ENCODE measurements around the gene TMPRSS3. TPM values are rescaled to one million over a fixed set of nuclear protein-coding genes. Genes with fewer than 3 reads are reported as not detected.

The TMPRSS3 gene
- polyA plus RNA-seq, 1 of the 3 experiments (the other 2 are of a cell fraction) = not detected

GRCh38 chr21:42414553-42414927 is 18.7 kb upstream of the TMPRSS3 start:
- 44% methylated on average over 5 of the region's 8 CpGs for WGBS (ENCODE audit: low lambda C conversion rate)
- no peaks in the 10 kb centered on the region for H3K27me3 ChIP-seq (ENCODE audit: insufficient read depth)
- H3K9me3 ChIP-seq = no peaks in the 10 kb centered on the region
- no peaks in the 10 kb centered on the region for H3K4me1 ChIP-seq (ENCODE audit: control insufficient read depth in 1 of 2, insufficient read depth in 2 of 2, low read depth in 1 of 2, low read length in 1 of 2)
- H2AFZ ChIP-seq (ENCODE audit: low read depth) = no peak overlapping the region
- POLR2A ChIA-PET = no interaction called here
- H3K36me3 ChIP-seq (replicated peaks in 1 of 2; ENCODE audit: control insufficient read depth in 1 of 2, insufficient read depth in 2 of 2, low read length in 1 of 2) = no peaks in the 10 kb centered on the region
- no peaks in the 10 kb centered on the region for H3F3A ChIP-seq (replicated peaks; ENCODE audit: insufficient read depth)
- TF ChIP-seq JUND (IDR thresholded peaks at IDR 0.05) (no peak), RAD21 (IDR thresholded peaks at IDR 0.05; ENCODE audit: low read length) (no peak), TCF12 (IDR thresholded peaks at IDR 0.05) (no peak), CHD2 (IDR thresholded peaks at IDR 0.05; ENCODE audit: low read length, partially characterized antibody) (no peak), ZBTB33 (IDR thresholded peaks at IDR 0.05; ENCODE audit: borderline replicate concordance, low read depth) (no peak), GATA2 (CRISPR knock-in tag; IDR thresholded peaks at IDR 0.05) (no peak), GABPA (IDR thresholded peaks at IDR 0.05; ENCODE audit: low read depth) (no peak), USF1 (IDR thresholded peaks at IDR 0.05; ENCODE audit: borderline replicate concordance, low read depth) (no peak), MEF2A (IDR thresholded peaks at IDR 0.05; ENCODE audit: borderline replicate concordance, low read depth) (no peak), ELF1 (IDR thresholded peaks at IDR 0.05) (no peak), TAF1 (IDR thresholded peaks at IDR 0.05; ENCODE audit: borderline replicate concordance, low read depth, low read length) (no peak), NRF1 (IDR thresholded peaks at IDR 0.05; ENCODE audit: low read depth, low read length) (no peak), EP300 (IDR thresholded peaks at IDR 0.05; ENCODE audit: borderline replicate concordance in 1 of 2, low read depth in 1 of 2, low read length in 1 of 2) (no peak), POLR2AphosphoS5 (IDR thresholded peaks at IDR 0.05; ENCODE audit: low read depth, low read length) (no peak), NFIC (IDR thresholded peaks at IDR 0.05; ENCODE audit: borderline replicate concordance) (no peak), FOXM1 (IDR thresholded peaks at IDR 0.05; ENCODE audit: low read depth) (no peak)
- H3K4me2 ChIP-seq = no peak overlapping the region
- no peak overlapping the region for H3K27ac ChIP-seq (ENCODE audit: low read depth in 2 of 2, low read length in 1 of 2)
- H3K9me2 ChIP-seq = no peaks in the 10 kb centered on the region
- no peaks in the 10 kb centered on the region for H4K20me1 ChIP-seq (ENCODE audit: insufficient read depth)
- no peak for DNase-seq
- CTCF ChIA-PET = no interaction called here
- H3K9ac ChIP-seq = no peak overlapping the region
- no peaks in the 10 kb centered on the region for H3K79me2 ChIP-seq (ENCODE audit: insufficient read depth)
- no peak overlapping the region for H3K4me3 ChIP-seq (ENCODE audit: low read depth in 2 of 2, low read length in 1 of 2)

- Histone ChIP-seq H3K9me3 (no peaks in the 10 kb centered on the region), H3F3A (replicated peaks; ENCODE audit: insufficient read depth) (no peaks in the 10 kb centered on the region), H3K79me2 (ENCODE audit: insufficient read depth) (no peaks in the 10 kb centered on the region), H3K27ac (ENCODE audit: low read depth in 2 of 2, low read length in 1 of 2) (no peak overlapping the region), H3K36me3 (replicated peaks in 1 of 2; ENCODE audit: control insufficient read depth in 1 of 2, insufficient read depth in 2 of 2, low read length in 1 of 2) (no peaks in the 10 kb centered on the region), H3K27me3 (ENCODE audit: insufficient read depth) (no peaks in the 10 kb centered on the region), H3K4me3 (ENCODE audit: low read depth in 2 of 2, low read length in 1 of 2) (no peak overlapping the region), H3K9ac (no peak overlapping the region), H3K4me1 (ENCODE audit: control insufficient read depth in 1 of 2, insufficient read depth in 2 of 2, low read depth in 1 of 2, low read length in 1 of 2) (no peaks in the 10 kb centered on the region), H2AFZ (ENCODE audit: low read depth) (no peak overlapping the region), H3K9me2 (no peaks in the 10 kb centered on the region), H3K4me2 (no peak overlapping the region), H4K20me1 (ENCODE audit: insufficient read depth) (no peaks in the 10 kb centered on the region)
- CTCF ChIA-PET = no interaction called here
- POLR2A ChIA-PET = no interaction called here
- WGBS (ENCODE audit: low lambda C conversion rate) = 63% methylated on average over 7 of the region's 8 CpGs
- DNase-seq = no peak
- TF ChIP-seq EZH2phosphoT487 (IDR thresholded peaks at IDR 0.05; ENCODE audit: borderline replicate concordance, low read depth) (no peak), GATA2 (CRISPR knock-in tag; IDR thresholded peaks at IDR 0.05) (no peak), YY1 (IDR thresholded peaks at IDR 0.05; ENCODE audit: low read depth) (no peak), CHD2 (IDR thresholded peaks at IDR 0.05; ENCODE audit: low read length, partially characterized antibody) (no peak), FOSL2 (IDR thresholded peaks at IDR 0.05; ENCODE audit: borderline replicate concordance, low read depth) (no peak), MEF2A (IDR thresholded peaks at IDR 0.05; ENCODE audit: borderline replicate concordance, low read depth) (no peak), RAD21 (IDR thresholded peaks at IDR 0.05; ENCODE audit: low read length) (no peak), EP300 (IDR thresholded peaks at IDR 0.05; ENCODE audit: borderline replicate concordance in 1 of 2, low read depth in 1 of 2, low read length in 1 of 2) (no peak), JUND (IDR thresholded peaks at IDR 0.05) (no peak), GABPA (IDR thresholded peaks at IDR 0.05; ENCODE audit: low read depth) (no peak), MXI1 (IDR thresholded peaks at IDR 0.05; ENCODE audit: low read depth, low read length) (no peak), RCOR1 (IDR thresholded peaks at IDR 0.05; ENCODE audit: low read length) (no peak), ZBTB33 (IDR thresholded peaks at IDR 0.05; ENCODE audit: borderline replicate concordance, low read depth) (no peak)
- TF ChIP-seq, protein P1, sequence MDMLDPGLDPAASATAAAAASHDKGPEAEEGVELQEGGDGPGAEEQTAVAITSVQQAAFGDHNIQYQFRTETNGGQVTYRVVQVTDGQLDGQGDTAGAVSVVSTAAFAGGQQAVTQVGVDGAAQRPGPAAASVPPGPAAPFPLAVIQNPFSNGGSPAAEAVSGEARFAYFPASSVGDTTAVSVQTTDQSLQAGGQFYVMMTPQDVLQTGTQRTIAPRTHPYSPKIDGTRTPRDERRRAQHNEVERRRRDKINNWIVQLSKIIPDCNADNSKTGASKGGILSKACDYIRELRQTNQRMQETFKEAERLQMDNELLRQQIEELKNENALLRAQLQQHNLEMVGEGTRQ (IDR thresholded peaks at IDR 0.05; ENCODE audit: borderline replicate concordance, low read depth, low read length) = no peak
- TF ChIP-seq, protein P2, sequence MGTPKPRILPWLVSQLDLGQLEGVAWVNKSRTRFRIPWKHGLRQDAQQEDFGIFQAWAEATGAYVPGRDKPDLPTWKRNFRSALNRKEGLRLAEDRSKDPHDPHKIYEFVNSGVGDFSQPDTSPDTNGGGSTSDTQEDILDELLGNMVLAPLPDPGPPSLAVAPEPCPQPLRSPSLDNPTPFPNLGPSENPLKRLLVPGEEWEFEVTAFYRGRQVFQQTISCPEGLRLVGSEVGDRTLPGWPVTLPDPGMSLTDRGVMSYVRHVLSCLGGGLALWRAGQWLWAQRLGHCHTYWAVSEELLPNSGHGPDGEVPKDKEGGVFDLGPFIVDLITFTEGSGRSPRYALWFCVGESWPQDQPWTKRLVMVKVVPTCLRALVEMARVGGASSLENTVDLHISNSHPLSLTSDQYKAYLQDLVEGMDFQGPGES (IDR thresholded peaks at IDR 0.05; ENCODE audit: low read depth, low read length) = no peak
These were observed 18.2 kb upstream of the TMPRSS3 start for GRCh38 chr21:42414066-42414465.
